ENCODE measurements around the gene KLHL26. TPM values are rescaled to one million over a fixed set of nuclear protein-coding genes. Genes with fewer than 3 reads are reported as not detected.

The KLHL26 gene
- total RNA-seq, 1 experiment from 2014 or later: 10.7 TPM

GRCh38 chr19:18697680-18698079 lies 60.9 kb downstream of the KLHL26 start:
- no peak for TF ChIP-seq CTCF (conservative IDR thresholded peaks at IDR 0.05)
- Mint-ChIP-seq H3K9me3 (no peaks in the 10 kb centered on the region), H3K4me3 (no peak overlapping the region; a peak in 1 of 5 replicates), H3K27ac (peak overlapping the region in 1 of 3 experiments; percentile 41; a peak in 1 of 7 replicates), H3K27me3 (ENCODE audit: low read depth) (peaks cover 25% of the 10 kb centered on the region), H3K4me1 (peaks cover 18 to 24% of the 10 kb centered on the region in 2 experiments), H3K36me3 (ENCODE audit: insufficient read depth in 1 of 3, low read depth in 3 of 3) (no peaks in the 10 kb centered on the region)
- H4K5ac ChIP-seq (ENCODE audit: insufficient read length, low read depth, low read length): no peak overlapping the region
- no peak overlapping the region for H3K14ac ChIP-seq (ENCODE audit: insufficient read depth, low read length)
- H3K4me2 ChIP-seq (ENCODE audit: insufficient read depth, insufficient read length, low read length): no peak overlapping the region
- H4K8ac ChIP-seq (replicated peaks; ENCODE audit: insufficient read length, low read depth, low read length): no peak overlapping the region
- H3K79me2 ChIP-seq (ENCODE audit: insufficient read depth, low read length): peaks cover 5% of the 10 kb centered on the region; the same call in 1 of the 2 replicates
- H3K9me3 ChIP-seq (ENCODE audit: control insufficient read depth, low read depth, low read length): no peaks in the 10 kb centered on the region
- no peak overlapping the region for H2AFZ ChIP-seq (ENCODE audit: low read length)
- H2BK15ac ChIP-seq (ENCODE audit: low read depth, low read length): no peak overlapping the region
- H3K9ac ChIP-seq (ENCODE audit: extremely low read depth, insufficient read length, low read length): no peak overlapping the region
- DNase-seq: no peak
- no peak overlapping the region for H2BK5ac ChIP-seq (ENCODE audit: insufficient read length, low read length)
- no peaks in the 10 kb centered on the region for H3K4me1 ChIP-seq (ENCODE audit: insufficient read depth, low read length)
- H3K18ac ChIP-seq (ENCODE audit: insufficient read length, low read depth, low read length): no peak overlapping the region
- H3T11ph ChIP-seq (ENCODE audit: low read length): no peak overlapping the region
- H3K79me1 ChIP-seq (ENCODE audit: insufficient read depth, low read depth, low read length, poor library complexity, severe bottlenecking): no peaks in the 10 kb centered on the region
- no peak overlapping the region for H3K27ac ChIP-seq (ENCODE audit: insufficient read length, low read depth, low read length)
- peaks cover 4% of the 10 kb centered on the region for H3K23me2 ChIP-seq (ENCODE audit: insufficient read length, low read depth, low read length, poor library complexity, severe bottlenecking)
- no peak overlapping the region for H2BK12ac ChIP-seq (ENCODE audit: insufficient read length, low read depth, low read length)
- no peak overlapping the region for H3K4ac ChIP-seq (ENCODE audit: low read depth, low read length)
- no peak overlapping the region for H2BK120ac ChIP-seq (ENCODE audit: low read depth, low read length, poor library complexity, severe bottlenecking)
- H3K56ac ChIP-seq (ENCODE audit: insufficient read length, low read depth, low read length): no peak overlapping the region
- WGBS (ENCODE audit: extremely low coverage, insufficient read length, low lambda C conversion rate): no CpG with 5 or more reads among the region's 3 CpGs
- no peak overlapping the region for H4K91ac ChIP-seq (ENCODE audit: insufficient read length, low read depth, low read length)
- no peaks in the 10 kb centered on the region for H4K20me1 ChIP-seq (ENCODE audit: control insufficient read depth, insufficient read depth, insufficient read length)
- H3K23ac ChIP-seq (ENCODE audit: insufficient read length, low read depth, low read length): no peak overlapping the region
- H2AK5ac ChIP-seq (ENCODE audit: insufficient read length, low read length): no peak overlapping the region
- no peaks in the 10 kb centered on the region for H3K27me3 ChIP-seq (ENCODE audit: insufficient read depth, low read length)
- no peak overlapping the region for H2BK20ac ChIP-seq (ENCODE audit: low read depth, low read length, poor library complexity, severe bottlenecking)

Measured in H9 (cell line).